CD4-positive, alpha-beta T cell treated with Interleukin-10 for 1 hour (primary cell): ENCODE data around the gene CABP4.

ENCODE experiments used
- DNase-seq: peaks from one replicate; pipeline ENCODE4 v3.0.0-alpha.2; 2020

The CABP4 gene

GRCh38 chr11:67499808-67500483 is 44.8 kb downstream of the CABP4 start:
- DNase-seq = no peak

- no peak for DNase-seq
Measured at GRCh38 chr11:67500484-67500821, 45.3 kb downstream of the CABP4 start.

DNA sequence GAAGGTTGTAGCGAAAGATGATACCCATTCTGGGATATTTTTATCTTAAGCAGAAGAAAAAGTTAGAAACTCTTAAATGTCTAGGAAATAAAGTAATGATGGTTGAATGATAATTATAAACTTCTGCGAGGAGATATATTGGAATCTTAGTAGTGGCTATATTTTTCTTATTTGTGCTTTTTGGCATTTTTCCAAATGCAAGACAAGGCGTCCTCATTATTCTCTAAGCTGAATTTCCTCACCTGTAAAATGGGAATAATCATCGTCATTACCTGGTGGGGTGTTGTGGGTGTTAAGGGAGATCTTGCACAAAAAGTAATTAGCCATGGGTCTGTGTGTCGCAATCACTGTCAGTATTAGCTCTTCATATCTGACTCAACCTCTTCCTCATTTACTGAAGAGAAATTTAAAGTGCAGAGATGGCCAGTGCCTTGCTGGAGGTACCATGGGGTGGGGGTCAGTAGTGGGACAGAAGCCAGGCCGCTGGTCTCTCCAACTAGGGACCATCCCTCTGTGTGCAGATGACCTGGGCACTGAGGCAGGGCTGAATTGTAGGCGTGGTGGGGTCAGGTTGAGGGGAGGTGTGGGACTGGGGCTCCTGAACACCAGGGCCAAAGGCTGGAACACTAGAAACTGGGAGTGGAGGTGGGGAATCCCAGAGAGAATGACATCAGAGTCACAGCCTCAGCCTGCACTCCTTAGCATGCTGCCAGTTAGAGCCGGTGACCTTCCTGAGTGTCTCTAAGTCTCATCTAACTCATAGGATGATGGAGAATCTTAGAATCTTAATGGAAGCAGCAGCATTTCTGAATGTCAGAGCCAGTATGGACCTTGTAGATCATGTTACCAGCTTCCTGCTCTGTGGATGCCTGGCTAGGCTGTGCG is 45.9 kb downstream of the CABP4 start:
- DNase-seq = no peak

- no peak for DNase-seq
Measured at GRCh38 chr11:67501854-67502253, 46.7 kb downstream of the CABP4 start.

- DNase-seq = no peak
Measured at GRCh38 chr11:67502328-67502979, 47.3 kb downstream of the CABP4 start.

DNA sequence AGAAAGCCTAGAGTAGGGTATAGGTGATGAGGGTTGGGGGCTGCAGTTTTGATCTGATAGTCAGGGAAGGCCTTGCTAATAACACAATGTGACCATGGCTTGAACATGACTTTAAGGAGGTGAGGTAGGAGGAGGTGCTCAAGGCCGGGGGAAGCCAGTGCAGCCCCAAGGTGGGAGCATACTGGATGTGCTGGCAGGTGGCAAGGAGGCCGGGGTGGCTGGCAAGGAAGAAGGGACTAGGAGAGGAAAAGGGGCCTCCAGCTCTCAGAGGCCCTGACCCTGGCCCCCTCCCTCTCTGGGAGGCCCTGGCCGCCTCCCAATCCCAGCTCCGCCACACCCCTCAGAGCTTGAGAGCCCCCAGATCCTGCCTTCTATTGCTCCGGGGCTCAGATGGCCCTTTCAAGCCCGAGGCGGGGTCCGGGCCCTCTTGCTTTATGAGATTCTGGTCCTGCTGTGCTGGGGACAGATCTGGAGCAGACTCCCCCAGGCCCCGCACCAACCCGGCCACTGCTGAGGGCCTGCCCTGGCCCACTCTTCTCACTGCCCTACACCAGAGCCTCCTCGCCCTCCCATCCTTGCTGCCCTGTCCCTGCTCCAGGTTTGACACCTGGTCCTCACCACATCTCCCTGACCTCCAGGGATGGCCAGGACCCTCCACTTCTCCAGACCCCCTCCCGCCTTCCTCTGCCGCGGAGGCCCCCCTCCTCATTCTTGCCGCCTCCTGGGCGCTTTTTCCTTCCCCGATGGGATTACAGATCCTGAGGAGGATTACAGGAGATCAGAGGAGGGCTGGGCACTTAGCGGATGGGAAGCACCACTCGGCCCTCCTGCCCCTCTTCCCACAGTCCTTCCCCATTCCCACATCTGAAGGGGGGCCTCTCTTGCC is 48.2 kb downstream of the CABP4 start:
- DNase-seq = no peak

DNA sequence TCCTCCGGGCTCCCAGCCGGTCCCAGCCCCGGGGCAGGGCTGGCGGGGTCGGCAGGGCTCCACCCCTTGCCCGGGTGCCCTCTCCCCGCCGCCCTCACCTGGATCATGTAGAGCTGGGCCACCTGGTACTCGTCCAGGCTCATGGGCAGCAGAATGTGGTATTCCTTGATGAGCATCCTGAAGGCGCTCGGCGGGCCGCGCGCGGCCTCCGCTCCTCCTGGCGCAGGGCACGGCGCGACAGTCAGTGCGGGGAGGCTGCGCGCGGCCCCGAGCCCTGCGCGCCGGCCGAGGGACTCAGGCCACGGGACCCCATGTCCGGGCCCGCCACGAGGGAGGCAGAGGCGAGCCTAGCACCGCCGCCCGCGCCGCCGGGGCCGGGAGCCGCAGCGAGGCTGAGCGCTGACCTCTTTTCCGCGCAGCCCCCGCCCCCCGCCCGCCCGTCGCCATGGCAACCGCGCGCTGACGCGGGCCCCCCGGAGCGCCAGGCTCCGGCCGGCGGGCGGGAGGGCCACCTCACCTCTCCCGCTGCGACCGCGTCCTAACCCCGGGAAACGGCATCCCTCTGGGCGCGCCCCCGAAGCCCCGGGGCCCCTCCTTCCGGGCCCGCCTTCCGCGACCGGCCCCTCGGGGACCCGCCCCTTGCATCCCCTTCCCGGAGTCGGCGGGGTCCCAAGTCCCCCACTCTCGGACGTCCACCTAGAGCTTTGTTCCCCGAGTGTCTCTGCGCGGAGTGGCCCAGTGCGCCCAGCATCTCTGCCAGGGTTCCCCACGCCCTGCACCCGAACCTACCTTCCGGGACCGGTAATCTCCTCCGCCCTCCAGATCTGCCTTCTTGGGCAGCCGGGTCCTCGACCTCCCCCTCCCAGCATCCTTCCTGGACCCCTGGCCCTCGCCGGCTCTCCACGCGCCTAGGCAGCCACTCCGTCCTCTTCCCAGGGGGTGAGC is 49.1 kb downstream of the CABP4 start:
- peak; percentile 60 for DNase-seq

DNA sequence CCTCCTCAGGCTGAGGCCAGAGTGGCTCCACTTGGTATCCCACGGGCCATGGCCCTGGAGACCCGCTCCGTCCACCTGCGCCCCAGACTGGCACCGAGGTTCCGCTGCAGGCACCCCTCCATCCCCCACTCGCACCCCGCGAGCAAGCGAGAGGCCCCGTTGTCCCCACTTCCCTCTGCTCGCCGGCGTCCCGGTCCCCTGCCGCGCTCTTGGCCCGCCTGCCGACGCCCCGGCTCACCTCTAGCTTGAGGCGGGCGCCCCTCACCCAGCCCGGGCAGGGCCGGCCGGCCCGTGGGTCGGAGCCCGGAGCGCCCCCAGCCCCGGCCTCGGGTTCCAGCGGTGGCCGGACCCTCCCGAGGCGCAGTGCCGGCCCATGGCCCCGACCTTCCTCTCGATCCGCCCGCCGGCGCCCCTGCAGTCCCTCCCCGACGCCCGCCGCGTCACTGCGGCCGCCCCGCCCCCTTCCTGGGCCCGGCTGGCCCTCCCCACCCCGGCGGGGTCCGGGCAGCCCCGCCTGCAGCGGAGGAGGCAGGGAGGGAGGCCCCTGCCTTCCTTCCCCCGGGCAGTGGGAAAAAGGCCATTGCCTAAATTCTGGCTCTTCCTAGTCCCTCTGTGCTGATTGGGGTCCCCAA is 49.9 kb downstream of the CABP4 start, which contains the start of gene PITPNM1:
TSS of gene PITPNM1 (minus strand) at position 414 of the 632 bp plus-strand sequence. CDS start 1,183 bp downstream, outside the sequence.
- DNase-seq = peak; percentile 80

- peak; percentile 92 for DNase-seq
Measured at GRCh38 chr11:67505605-67506396, 50.6 kb downstream of the CABP4 start.

- no peak for DNase-seq
Measured at GRCh38 chr11:67506426-67507051, 51.4 kb downstream of the CABP4 start.

DNA sequence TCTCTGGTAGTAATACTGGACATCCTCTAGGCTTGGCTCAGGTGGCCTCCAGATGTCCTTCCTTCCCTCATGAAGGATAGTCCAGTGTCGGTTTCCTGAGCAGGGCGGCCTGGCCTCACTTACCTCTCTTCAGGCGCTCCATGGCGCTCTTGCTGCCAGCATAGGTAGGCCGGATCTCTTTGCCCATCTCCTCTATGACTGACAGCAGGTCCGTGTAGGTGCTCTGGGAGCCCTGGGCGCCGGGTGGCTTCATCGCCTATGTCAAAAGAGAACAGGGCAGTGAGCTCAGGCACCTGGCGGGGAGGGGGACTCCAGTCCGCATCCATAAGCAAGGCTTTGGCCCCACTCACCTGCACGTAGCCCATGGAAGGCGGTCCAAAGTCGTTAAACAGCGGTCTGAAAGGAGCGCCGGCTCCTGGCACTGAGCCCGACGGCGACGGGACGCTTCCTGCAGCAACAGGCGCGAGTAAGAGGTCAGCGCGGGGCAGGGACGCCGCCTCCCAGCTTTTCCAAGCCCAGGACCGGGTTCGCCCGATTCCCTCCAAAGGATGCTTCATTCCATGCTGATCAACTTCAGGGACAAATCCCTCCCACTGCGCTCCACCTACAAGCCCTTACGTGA is 52.2 kb downstream of the CABP4 start:
- DNase-seq = no peak

DNA sequence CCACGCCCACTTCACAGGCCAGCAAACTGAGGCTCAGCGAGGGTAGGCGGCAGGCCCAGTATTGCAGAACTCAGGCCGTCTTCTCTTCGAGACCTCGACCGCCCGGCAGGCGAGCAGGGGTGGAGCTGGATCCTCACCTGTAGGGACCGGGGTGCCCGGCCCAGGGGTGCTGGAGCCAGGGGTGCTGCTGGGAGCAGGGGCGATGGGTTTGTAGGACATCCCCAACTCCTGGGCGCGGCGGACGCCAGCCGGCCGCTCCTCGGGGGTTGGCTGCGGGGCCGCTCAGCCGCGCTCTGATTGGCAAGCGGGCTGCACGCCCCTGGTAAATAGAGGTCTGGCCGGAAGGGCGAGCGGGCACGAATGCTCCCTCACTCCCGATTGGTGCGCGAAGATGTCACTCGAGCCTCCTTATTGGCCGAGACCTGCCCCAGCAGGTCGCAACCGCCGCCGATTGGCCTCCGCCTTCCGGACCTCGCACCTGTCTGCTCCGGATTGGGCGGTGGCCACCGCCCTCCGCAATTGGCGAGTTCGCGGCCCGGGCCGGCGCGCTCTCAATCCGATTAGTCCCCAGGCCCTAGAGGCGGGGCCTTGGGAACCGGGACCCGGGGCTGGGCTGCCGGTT is 52.8 kb downstream of the CABP4 start, which contains the start of gene CDK2AP2:
TSS of gene CDK2AP2 (minus strand) at position 299 of the 622 bp plus-strand sequence. CDS start at position 219, 80 bp downstream.
- DNase-seq = peak; percentile 98

DNA sequence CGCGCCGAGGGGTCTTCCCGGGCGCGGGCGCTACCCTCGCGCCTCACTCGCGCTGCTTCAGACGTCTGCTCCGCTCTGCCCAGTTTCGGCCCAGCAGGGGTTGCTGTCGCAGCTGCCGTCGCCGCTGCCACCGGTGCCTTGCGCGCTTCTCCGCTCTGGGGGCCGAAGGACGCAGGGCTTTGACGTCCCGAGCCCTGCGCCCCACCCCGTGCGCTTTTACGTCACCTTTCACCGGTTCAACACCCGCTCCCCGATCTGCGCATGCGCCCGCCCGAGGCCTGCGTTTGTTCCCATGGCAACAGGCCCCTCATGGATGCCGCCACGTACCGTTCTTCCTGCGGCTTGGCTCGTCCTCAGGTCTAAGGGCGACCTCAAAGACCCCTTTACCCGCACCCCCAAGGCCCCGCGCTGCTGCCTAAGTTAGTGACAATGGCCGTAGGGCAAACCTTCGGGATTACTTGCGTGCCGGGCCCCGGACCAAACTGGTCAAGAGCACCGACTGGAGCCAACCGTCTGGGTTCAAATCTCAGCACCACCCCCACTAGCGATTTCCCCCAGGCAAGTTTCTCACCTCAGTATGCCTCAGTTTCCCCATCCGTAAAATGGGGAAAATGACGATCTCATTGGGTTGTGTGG is 53.5 kb downstream of the CABP4 start:
- peak; percentile 98 for DNase-seq

DNA sequence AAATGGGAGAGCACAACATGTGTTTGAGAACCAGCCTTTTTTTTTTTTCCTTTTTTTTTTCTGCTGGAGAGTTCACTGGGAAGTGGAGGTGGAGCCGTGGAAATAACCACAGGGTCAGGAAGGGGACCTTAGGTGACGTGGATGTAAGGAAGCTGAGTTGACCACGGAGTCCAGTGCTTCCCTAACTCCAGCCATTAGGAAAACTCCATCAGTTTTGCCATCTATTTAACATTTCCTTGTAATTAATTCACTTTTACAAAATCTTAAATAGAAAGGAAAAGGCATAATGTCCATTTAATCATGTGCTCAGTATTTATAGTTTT is 54.8 kb downstream of the CABP4 start:
- no peak for DNase-seq
